Neutrophil (primary cell): Measurements from ENCODE around the gene MIEF1.

Source experiments
- H3K27ac ChIP-seq: fragments of 200-600 bp; sonication (generic); 2 replicates; pipeline ENCODE4 v1.5.1; 2016; ENCODE audit warnings: mild to moderate bottlenecking, moderate library complexity
- H3K27me3 ChIP-seq: fragments of 200-600 bp; sonication (generic); 2 replicates; pipeline ENCODE4 v1.6.0; 2016; ENCODE audit warnings: mild to moderate bottlenecking
- H3K36me3 ChIP-seq: fragments of 200-600 bp; sonication (generic); 2 replicates; pipeline ENCODE4 v1.5.1; 2017
- H3K4me1 ChIP-seq, 2 experiments: fragments of 200-600 bp in 1 of 2; sonication (generic) in 1 of 2; 1 replicate in 1 of 2; 2 replicates in 1 of 2; pipeline versions ENCODE4 v1.5.1 to v1.6.1; 2013 to 2016; ENCODE audit warnings: low read depth in 1 of 2, low read length in 1 of 2, mild to moderate bottlenecking in 1 of 2, moderate library complexity in 1 of 2; ENCODE audit not compliant: control insufficient read depth in 1 of 2, insufficient read depth in 1 of 2
- H3K4me3 ChIP-seq, 2 experiments: fragments of 200-600 bp in 1 of 2; sonication (generic) in 1 of 2; 1 replicate in 1 of 2; 2 replicates in 1 of 2; pipeline ENCODE4 v1.5.1; 2013 to 2016; ENCODE audit warnings: low read depth in 1 of 2, low read length in 1 of 2, mild to moderate bottlenecking in 1 of 2, moderate library complexity in 1 of 2
- H3K9me3 ChIP-seq: fragments of 200-600 bp; sonication (generic); 2 replicates; pipeline ENCODE4 v1.5.1; 2016
- TF ChIP-seq, protein P1 (sequence below): fragments of 200-600 bp; sonication (generic); IDR thresholded peaks from 2 replicates; pipeline ENCODE4 v1.5.1; 2016; ENCODE audit warnings: antibody characterized with exemption

The MIEF1 gene

DNA sequence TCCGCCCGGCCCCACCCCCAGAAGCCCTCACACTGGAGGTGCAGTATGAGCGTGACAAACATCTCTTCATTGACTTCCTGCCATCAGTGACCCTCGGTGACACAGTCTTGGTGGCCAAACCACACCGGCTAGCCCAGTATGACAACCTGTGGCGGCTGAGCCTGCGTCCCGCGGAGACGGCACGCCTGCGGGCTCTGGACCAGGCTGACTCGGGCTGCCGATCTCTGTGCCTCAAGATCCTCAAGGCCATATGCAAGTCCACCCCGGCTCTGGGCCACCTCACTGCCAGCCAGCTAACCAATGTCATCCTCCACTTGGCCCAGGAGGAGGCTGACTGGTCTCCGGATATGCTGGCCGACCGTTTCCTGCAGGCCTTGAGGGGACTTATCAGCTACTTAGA is 11.7 kb downstream of the MIEF1 start:
- TF ChIP-seq, protein P1, sequence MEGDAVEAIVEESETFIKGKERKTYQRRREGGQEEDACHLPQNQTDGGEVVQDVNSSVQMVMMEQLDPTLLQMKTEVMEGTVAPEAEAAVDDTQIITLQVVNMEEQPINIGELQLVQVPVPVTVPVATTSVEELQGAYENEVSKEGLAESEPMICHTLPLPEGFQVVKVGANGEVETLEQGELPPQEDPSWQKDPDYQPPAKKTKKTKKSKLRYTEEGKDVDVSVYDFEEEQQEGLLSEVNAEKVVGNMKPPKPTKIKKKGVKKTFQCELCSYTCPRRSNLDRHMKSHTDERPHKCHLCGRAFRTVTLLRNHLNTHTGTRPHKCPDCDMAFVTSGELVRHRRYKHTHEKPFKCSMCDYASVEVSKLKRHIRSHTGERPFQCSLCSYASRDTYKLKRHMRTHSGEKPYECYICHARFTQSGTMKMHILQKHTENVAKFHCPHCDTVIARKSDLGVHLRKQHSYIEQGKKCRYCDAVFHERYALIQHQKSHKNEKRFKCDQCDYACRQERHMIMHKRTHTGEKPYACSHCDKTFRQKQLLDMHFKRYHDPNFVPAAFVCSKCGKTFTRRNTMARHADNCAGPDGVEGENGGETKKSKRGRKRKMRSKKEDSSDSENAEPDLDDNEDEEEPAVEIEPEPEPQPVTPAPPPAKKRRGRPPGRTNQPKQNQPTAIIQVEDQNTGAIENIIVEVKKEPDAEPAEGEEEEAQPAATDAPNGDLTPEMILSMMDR: no peak
- Histone ChIP-seq H3K4me3 (no peak overlapping the region), H3K9me3 (no peaks in the 10 kb centered on the region), H3K36me3 (peaks cover 56% of the 10 kb centered on the region), H3K27ac (peak overlapping the region; percentile 47), H3K4me1 (peaks cover 7 to 12% of the 10 kb centered on the region in 2 experiments), H3K27me3 (no peaks in the 10 kb centered on the region)

DNA sequence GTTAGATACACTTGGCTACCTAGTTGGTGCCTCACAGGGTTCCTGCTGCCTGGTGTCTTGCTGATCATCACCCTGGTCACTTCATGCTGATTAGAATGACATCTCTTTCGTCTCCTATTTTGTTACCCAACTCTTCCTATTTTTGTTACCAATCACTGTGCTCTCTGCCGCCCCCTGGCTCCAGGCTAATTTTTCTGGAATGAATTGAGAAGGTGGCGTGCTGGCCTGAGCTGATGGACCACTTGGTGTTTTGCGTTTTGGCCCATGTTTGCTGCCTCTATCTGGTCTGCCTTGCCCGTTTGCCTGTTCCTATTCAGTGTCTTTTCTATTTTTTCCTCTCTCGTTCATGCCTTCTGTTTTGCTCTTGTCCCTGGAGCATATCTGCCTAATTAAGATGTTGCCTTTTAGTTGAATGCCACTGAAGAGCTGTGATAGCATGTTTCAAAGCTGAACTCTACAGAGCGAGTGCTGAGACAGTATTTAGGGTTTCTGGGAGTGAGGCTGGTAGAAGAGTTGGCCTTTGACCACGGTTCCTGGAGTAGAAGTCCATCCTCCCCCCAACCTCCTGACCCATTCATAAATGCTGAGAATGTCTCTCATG is 12.4 kb downstream of the MIEF1 start:
- Histone ChIP-seq H3K4me1 (peaks cover 14 to 18% of the 10 kb centered on the region in 2 experiments), H3K27me3 (no peaks in the 10 kb centered on the region), H3K9me3 (no peaks in the 10 kb centered on the region), H3K4me3 (no peak overlapping the region), H3K36me3 (peaks cover 51% of the 10 kb centered on the region), H3K27ac (peak overlapping the region; percentile 47)
- TF ChIP-seq, protein P1: peak; percentile 38

DNA sequence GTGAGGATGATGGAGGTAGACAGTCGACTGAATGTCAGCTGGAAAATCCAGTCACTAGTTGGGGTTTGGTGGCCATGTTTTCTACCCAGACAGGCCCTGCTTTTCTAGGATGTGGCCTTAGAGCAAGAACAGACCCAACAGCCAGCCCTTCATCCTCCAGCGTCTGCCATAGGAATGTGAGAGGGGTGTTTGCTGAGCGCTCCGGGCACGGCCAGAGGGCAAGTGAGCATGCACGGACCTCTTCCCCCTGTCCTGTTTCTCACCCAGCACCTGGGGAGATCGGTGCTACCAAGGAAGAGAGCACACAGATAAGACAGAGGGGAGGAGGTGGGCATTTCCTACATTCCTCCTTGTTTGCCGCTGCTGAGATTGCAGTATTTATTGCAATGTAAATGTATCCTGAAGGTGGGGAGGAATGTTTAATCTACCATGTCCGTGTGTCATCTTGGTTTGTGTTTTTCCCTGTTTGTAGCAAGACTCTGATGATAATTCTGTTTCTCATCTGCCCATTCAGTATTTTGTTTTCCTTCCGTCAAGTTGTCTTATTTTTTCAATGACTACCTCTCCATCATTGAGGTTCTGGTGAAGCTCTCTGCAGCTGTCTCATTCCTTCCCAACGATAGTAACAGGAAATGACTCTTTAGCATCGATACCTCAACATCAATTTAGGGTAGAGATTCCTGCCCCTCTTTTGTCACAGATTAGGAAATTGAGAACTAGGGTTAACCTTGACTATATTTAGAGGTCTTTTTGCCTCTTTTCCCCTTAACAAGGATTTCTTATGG is 13.4 kb downstream of the MIEF1 start:
- peaks cover 18 to 20% of the 10 kb centered on the region in 2 experiments for H3K4me1 ChIP-seq
- no peak overlapping the region for H3K4me3 ChIP-seq
- H3K27ac ChIP-seq: no peak overlapping the region
- TF ChIP-seq, protein P1: no peak
- no peaks in the 10 kb centered on the region for H3K9me3 ChIP-seq
- H3K27me3 ChIP-seq: no peaks in the 10 kb centered on the region
- peaks cover 44% of the 10 kb centered on the region for H3K36me3 ChIP-seq

GRCh38 chr22:39517470-39517869 is 15.4 kb downstream of the MIEF1 start:
- no peak overlapping the region for H3K4me3 ChIP-seq
- H3K27ac ChIP-seq: no peak overlapping the region
- H3K27me3 ChIP-seq: no peaks in the 10 kb centered on the region
- H3K36me3 ChIP-seq: peaks cover 37% of the 10 kb centered on the region
- no peaks in the 10 kb centered on the region for H3K9me3 ChIP-seq
- H3K4me1 ChIP-seq: peaks cover 35% of the 10 kb centered on the region in 2 experiments
- TF ChIP-seq, protein P1: no peak

DNA sequence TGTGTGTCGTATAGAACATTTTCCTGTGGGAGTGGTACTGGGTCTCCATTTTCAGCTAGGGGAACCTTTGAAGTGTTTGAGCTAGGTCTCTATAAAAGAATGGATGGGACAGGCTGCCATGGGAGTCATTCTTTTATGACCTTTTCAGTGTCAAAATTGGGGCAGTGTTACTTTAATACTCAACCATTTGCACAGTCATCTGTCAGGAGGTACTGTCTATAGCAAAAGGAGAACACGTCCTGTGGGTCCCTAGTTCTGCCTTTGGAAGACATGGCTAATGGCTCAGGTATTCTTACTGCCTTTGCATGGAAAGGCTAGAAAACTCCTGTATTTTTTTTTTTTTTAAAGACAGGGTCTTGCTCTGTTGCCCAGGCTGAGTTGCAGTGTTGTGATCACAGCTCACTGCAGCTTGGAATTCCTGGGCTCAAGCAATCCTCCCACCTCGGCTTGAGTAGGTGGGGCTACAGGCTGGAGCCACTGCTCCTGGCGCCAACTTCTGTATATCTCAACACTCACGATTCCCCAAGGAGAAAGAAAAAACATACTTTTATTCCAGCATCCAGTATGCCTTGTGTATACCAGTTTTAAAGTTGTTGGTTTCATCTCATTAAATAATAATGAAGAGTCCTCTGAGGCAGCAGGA is 16.2 kb downstream of the MIEF1 start:
- no peaks in the 10 kb centered on the region for H3K27me3 ChIP-seq
- H3K4me1 ChIP-seq: peaks cover 43% of the 10 kb centered on the region in 2 experiments
- H3K4me3 ChIP-seq: no peak overlapping the region
- no peak overlapping the region for H3K27ac ChIP-seq
- peaks cover 37% of the 10 kb centered on the region for H3K36me3 ChIP-seq
- H3K9me3 ChIP-seq: no peaks in the 10 kb centered on the region
- TF ChIP-seq, protein P1: no peak
